Measurements from ENCODE around the gene SRBD1.

SRBD1 gene

GRCh38 chr2:45649858-45650811 lies 39.1 kb upstream of the SRBD1 start:
- Histone ChIP-seq H3K9me3 (ENCODE audit: insufficient read depth, low read length, severe bottlenecking) (no peaks in the 10 kb centered on the region), H3K4me2 (ENCODE audit: insufficient read depth, low read length) (peak overlapping the region; percentile 88), H3K79me2 (ENCODE audit: insufficient read depth, low read length) (peaks cover 30% of the 10 kb centered on the region), H3K4me1 (ENCODE audit: insufficient read depth, low read length) (peaks cover 45% of the 10 kb centered on the region), H3K4me3 (ENCODE audit: low read depth in 1 of 2, low read length in 2 of 2) (peak overlapping the region; percentile 71 to 88), H3K27me3 (ENCODE audit: insufficient read depth, low read length, poor library complexity) (no peaks in the 10 kb centered on the region), H4K20me1 (ENCODE audit: insufficient read depth, low read length) (peaks cover 17% of the 10 kb centered on the region; the same call in 1 of the 2 replicates), H3K9ac (ENCODE audit: low read depth, low read length) (peak overlapping the region; percentile 77), H2AFZ (ENCODE audit: low read depth, low read length) (peak overlapping the region; percentile 85), H3K36me3 (ENCODE audit: insufficient read depth, low read length) (no peaks in the 10 kb centered on the region; the same call in 1 of the 2 replicates), H3K27ac (ENCODE audit: low read length) (peak overlapping the region; percentile 56)
- DNase-seq (peak; percentile 60), ATAC-seq (ENCODE audit: insufficient read depth, low read depth) (peak; percentile 38)
- TF ChIP-seq CTCF (IDR thresholded peaks at IDR 0.05; ENCODE audit: borderline replicate concordance, extremely low read depth, low read length, poor library complexity, severe bottlenecking) (no peak), EZH2 (IDR thresholded peaks at IDR 0.05; ENCODE audit: borderline replicate concordance, low read depth, low read length, severe bottlenecking) (no peak)

DNA sequence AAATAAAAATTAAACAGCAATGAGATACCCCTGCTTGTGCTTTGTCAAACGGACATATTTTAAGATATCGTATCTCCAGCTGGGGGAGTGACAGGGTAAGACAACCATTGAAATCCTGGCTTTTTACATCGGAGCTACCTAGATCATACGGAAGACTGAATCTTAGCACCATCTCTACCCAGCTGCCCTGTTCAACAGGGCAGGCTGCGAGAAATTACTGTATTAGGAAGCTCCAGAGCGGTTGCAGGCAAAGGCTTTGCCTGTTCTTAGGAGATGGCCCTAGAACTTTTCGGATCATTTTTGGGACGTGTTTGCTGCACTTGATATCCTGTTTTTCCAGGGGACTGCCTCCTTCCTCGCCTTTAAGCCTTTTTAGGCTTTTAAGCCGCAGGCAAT lies 38.4 kb upstream of the SRBD1 start:
- no peaks in the 10 kb centered on the region for H3K9me3 ChIP-seq (ENCODE audit: insufficient read depth, low read length, severe bottlenecking)
- H2AFZ ChIP-seq (ENCODE audit: low read depth, low read length) = peak overlapping the region; percentile 85
- DNase-seq = no peak
- peak overlapping the region; percentile 88 for H3K4me2 ChIP-seq (ENCODE audit: insufficient read depth, low read length)
- TF ChIP-seq EZH2 (IDR thresholded peaks at IDR 0.05; ENCODE audit: borderline replicate concordance, low read depth, low read length, severe bottlenecking) = no peak
- TF ChIP-seq CTCF (IDR thresholded peaks at IDR 0.05; ENCODE audit: borderline replicate concordance, extremely low read depth, low read length, poor library complexity, severe bottlenecking) = no peak
- H3K9ac ChIP-seq (ENCODE audit: low read depth, low read length) = peak overlapping the region; percentile 77
- H3K27me3 ChIP-seq (ENCODE audit: insufficient read depth, low read length, poor library complexity) = no peaks in the 10 kb centered on the region
- H3K4me3 ChIP-seq (ENCODE audit: low read depth in 1 of 2, low read length in 2 of 2) = peak overlapping the region; percentile 71 to 88; a peak in 3 of 4 replicates
- no peak for ATAC-seq (ENCODE audit: insufficient read depth, low read depth)
- peaks cover 13% of the 10 kb centered on the region; the same call in 1 of the 2 replicates for H4K20me1 ChIP-seq (ENCODE audit: insufficient read depth, low read length)
- H3K36me3 ChIP-seq (ENCODE audit: insufficient read depth, low read length) = no peaks in the 10 kb centered on the region; the same call in 1 of the 2 replicates
- H3K4me1 ChIP-seq (ENCODE audit: insufficient read depth, low read length) = peaks cover 41% of the 10 kb centered on the region
- H3K79me2 ChIP-seq (ENCODE audit: insufficient read depth, low read length) = peaks cover 28% of the 10 kb centered on the region
- H3K27ac ChIP-seq (ENCODE audit: low read length) = no peak overlapping the region; the same call in 1 of the 2 replicates

GRCh38 chr2:45648636-45649035 lies 37.6 kb upstream of the SRBD1 start:
- Histone ChIP-seq H3K4me2 (ENCODE audit: insufficient read depth, low read length) (no peak overlapping the region), H3K27ac (ENCODE audit: low read length) (no peak overlapping the region), H3K27me3 (ENCODE audit: insufficient read depth, low read length, poor library complexity) (no peaks in the 10 kb centered on the region), H3K9me3 (ENCODE audit: insufficient read depth, low read length, severe bottlenecking) (no peaks in the 10 kb centered on the region), H3K9ac (ENCODE audit: low read depth, low read length) (no peak overlapping the region), H2AFZ (ENCODE audit: low read depth, low read length) (no peak overlapping the region), H3K36me3 (ENCODE audit: insufficient read depth, low read length) (no peaks in the 10 kb centered on the region; the same call in 1 of the 2 replicates), H3K4me3 (ENCODE audit: low read depth in 1 of 2, low read length in 2 of 2) (no peak overlapping the region), H4K20me1 (ENCODE audit: insufficient read depth, low read length) (peaks cover 8% of the 10 kb centered on the region; the same call in 1 of the 2 replicates), H3K79me2 (ENCODE audit: insufficient read depth, low read length) (peaks cover 20% of the 10 kb centered on the region), H3K4me1 (ENCODE audit: insufficient read depth, low read length) (peaks cover 38% of the 10 kb centered on the region)
- no peak for TF ChIP-seq CTCF (IDR thresholded peaks at IDR 0.05; ENCODE audit: borderline replicate concordance, extremely low read depth, low read length, poor library complexity, severe bottlenecking)
- no peak for TF ChIP-seq EZH2 (IDR thresholded peaks at IDR 0.05; ENCODE audit: borderline replicate concordance, low read depth, low read length, severe bottlenecking)
- DNase-seq (no peak), ATAC-seq (ENCODE audit: insufficient read depth, low read depth) (no peak)
